HG02798 (cell line): ENCODE measurements around the gene ATRIP.

Experiments
- ATAC-seq: cut with Tn5 transposase; IDR thresholded peaks from one replicate; pipeline ENCODE4 v1.9.1; 2021; ENCODE audit warnings: mild to moderate bottlenecking; ENCODE audit not compliant: unreplicated experiment, poor library complexity

Gene ATRIP

DNA sequence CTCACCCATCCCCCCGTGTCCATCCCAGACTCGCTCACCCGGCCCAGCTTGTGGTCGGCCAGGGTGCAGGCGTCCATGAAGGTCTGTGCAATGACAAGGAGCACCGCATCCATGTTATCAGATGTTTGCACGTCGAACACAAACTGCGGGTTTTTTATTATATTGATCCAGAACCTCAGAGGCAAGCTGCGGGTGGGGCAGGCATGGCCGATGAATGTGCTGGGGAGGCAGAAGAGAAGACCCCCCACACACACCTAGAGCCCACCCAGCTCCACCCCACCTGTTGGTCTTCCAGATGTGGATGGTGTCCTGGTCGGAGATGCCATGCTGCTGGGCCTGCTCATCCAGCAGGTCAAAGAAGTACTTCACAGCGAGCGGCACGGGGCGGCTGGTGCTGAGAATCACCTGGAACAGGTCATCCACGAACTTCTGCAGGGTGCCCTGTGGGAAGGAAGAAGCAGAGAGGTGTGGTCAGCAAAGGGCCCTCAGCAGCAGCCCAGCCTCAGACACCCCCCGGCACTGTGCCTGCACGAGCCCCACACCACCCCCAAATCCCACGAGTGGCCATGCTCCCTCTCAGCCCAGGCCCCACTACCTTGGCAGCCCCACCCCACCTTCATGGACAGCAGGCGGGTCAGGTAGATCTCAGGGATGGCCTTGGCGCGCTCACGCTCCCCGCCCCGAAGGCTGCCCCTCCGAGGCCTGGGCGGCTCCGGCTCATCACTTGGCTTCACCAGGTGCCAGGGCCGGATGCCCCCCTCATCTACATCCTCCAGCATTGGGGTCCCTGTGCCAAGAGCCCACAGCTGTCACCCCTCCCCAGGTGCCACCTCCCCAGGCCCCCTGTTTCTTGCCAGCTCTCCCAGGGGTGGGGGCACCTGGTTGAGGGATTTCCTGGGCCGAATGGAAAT is 37.0 kb upstream of the ATRIP start:
- no peak for ATAC-seq

DNA sequence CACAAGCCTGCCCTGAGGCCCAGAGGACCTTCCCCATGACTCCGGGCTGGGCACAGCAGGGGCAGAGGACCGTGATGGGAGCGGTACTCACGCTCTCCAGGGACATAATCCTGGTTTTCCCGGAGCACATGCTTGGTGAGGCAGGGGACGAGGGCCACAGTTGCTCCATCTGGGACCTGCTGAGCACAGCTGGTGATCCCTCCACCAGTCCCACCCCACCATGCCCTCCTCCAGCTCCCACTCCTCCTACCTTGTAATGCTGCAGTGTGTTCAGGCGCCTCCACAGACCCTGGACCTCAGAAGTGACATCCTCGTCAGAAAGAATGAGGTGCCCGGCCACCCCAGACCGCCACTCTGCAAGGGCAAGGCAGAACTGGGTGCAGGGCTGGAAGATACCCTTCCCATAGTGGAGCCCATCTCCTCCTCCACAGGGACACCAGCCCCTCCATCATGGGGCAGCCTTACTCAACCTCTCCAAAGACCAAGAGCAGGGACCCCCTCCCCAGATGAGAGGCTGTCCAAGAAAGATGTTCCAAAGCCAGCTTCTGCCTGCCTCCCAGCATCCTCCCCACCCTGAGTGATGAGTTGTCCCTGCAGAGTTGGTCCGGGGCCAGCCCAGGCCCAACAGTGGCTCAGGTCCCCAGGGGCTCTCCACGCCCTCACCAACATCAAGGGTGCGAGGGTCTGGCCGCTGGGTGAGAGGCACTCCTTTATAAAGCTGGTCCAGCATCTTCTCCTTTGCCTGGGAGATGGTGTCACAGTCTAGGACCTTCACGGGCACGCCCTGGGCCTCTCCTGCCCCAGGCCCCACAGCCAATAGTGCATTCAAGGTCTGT is 36.1 kb upstream of the ATRIP start:
- ATAC-seq = no peak

DNA sequence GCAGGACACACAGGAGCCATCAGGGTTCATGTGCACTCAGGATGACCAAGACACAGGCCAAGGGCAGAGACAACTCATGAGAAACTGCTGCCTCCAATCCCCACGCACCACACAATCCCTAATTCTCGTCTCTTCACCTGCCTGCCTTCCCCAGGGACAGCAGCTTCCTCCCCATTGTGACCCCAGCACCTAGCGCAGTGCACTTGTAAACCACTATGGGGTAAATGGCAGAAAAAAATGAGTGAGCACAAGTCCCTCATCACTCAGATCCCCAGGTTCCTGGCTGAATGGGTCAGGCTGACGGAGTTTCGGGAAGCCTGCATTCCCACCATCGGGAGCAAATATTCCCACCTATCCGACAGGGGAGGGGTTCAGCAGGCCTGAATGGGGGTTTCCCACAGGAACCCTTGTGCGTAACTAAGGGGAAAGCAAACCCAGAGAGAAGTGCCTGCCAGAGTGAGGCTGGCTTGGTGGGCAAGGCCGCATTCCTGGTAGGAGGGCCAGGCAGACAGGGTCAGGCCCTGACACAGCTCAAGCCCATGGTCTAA is 35.4 kb upstream of the ATRIP start:
- no peak for ATAC-seq

DNA sequence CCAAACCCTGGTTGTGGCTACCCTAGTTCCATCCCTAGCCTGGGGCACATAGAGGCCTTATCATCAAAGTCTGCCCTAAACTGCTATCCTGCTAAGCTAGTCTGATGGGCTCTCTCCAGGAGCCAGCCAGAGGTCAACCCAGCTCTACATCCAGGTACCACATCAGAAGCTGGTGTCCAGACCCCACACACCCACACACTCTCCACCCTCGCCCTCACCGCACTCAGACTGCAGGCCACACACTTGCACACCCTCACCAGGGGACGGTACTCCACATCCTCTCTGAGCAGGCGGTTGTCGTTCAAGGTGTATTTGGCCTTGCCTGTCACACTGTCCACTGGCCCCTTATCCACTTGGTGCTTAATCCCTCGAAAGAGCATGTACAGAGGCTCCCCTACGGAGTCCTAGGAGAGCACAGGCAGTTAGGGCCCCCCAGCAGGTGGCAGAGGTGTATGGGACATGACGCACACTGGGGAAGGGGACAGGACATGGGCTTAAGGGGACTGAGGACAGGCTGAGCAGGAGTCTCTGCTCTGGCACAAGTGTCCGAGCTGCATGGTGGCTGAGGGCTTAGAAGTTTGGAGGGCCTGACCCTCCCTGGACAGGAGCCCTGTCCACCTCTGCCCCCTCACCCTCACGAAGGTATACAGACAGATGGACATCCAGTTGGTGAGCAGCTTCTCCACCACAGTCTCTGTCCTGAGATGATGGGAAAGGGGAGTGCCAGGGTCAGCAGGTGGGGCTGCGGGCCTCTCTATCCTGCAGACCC is 34.7 kb upstream of the ATRIP start:
- ATAC-seq = no peak

DNA sequence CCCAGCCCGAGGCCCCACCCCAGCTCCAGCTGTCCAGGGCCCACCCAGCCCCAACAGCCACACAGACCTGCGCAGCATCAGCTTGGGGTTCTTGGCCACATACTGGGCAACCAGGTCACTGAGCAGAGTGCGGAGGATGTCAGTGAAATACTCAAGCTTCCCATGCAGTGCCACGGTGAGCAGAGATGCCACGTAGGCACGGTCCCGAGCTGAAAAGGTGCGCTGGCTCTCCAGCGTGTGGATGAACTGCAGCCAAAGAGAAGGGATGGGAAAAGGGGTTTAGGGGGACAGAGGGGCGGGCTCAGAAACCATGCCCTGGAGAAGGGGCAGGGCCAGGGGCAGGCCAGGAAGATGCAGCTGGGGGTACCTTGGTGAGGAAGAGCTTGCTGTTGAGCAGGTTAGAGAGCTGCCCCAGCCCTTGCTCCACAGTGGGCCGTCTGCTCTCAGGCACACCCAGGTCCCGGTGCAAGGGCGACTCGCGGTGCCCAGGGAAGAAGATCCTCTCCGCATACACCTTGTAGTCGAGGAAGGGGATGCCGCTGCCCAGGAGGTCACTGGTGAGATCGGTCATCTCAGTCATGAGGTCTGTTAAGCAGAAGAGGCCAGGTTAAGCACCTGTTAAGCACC is 34.0 kb upstream of the ATRIP start:
- no peak for ATAC-seq

DNA sequence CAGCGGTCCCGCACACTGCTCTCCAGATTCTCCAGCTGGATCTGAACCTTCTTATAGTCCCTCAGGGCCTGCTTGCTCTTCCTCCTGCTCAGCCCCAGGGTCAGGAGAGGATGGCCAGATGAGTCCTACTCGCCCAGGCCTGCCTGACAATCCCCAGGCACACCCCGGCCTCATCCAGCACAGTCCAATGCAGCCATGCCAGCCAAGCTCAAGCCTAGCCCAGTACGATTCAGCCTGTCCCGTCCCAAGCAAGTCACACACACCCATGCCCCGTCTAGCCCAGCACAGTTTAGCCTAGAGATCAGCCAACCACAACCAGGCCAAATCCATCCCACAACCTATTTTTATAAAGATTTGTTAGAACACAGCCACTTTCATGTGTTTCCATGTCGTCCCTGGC is 33.5 kb upstream of the ATRIP start:
- ATAC-seq = no peak

DNA sequence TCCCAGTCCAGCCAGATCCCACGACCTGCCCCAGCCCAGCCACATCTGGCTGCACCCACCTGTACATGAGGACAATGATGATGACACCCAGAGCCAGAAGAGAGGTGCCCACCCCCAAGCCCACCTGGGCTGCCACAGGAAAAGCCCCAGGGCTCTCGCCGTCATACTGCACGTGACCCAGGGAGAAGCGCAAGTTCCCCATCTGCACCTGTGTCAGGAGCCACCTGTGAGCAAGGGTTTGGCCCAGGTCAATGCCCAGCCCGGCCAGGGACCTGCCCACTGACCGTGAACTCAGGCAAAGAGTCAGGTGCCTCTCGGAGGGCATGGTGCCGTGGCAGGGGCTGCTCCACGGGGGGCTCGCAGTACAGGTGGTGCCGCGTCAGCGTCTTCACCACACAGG is 32.9 kb upstream of the ATRIP start:
- ATAC-seq = no peak

DNA sequence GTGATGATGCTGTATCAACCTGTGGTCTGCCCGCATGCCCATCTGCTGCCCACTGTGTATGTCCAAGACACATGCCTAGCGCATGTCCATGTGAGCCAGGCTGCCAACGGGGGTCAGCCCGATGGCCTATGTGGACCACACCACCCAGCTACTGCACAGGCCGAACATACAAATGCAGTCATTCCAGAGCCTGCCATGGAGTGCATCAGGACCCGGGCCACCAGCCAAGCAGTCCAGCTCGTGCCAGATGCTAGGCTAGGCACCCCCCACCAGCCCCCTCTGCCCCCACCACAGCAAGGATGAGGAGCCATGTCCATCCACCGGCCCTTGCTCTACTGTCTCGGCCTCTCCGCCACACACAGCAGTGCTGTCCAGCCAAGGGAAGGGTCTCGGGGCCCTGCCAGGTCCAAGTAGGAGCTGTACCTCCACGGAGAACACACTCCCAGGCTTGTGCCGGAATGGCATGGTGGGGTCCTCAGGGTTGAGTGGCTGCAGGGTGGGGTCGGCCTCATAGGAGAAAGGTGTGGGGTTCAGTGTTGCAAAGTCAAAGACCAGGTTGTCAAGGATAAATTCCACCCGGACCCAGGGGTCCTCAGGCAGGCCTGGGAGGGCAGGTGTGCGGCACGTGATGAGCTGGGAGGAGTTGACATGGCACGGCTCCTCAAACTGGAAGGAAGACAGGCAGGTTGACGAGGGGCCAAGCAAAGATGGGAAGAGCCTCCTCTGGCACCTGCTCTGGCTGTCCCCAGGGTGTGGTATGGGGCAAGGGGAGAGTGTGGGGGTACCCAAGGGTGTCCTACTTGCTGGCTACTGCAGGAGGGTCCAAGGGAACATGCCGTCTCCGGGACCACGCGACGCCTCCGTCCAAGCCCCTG is 31.9 kb upstream of the ATRIP start:
- no peak for ATAC-seq

DNA sequence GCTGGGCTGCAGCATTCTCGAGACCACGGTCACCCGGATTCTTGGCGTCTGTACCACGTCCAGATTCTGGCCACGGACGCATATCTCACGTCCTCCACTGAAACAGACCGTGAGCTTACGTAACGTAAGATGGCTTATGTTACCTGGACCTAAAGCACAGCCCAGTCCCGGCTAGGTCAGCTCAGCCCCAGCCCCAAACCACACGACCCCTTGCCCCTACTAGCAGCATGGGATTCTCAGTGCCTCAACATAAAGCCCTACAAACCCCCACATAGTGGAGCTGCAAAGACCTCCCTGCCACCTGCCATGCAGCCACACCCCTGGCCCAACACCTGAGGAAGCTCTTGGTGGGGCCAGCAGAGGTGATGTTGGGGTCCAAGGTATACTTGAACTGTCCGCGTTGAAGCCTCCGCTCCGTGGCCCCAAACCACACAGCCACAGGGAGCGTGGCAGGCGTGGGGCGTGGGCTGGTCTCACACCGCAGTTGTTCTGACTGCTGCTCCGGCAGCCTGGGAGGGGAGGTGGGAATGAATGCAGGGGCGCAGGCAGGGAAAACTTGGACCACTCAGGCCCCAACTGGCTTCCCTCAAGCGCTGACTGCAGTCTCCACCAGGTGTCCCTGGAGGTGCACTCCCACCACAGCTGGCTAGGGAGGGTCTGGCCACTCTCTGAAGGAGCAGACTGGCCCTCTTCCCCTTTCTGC is 31.1 kb upstream of the ATRIP start:
- ATAC-seq = no peak

DNA sequence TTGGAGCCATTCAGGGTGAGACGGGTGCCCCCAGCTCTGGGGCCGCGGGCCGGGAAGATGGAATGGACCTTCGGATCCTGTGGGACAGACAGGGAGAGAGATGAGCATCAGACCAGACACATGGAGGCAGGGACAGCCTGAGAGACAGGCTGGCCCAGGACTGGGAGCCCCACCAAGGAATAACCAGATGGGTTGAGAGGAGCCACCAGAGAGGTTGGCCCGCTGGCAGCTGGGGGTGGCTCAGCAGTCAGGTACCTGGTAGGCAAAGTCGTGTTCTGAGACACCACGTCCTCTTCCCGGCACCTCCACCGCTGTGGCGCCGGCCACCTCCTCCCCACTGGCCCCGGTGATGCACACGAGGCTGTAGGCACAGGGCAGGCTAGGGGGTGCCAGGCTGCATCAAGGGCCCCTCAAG is 30.4 kb upstream of the ATRIP start:
- ATAC-seq = no peak

DNA sequence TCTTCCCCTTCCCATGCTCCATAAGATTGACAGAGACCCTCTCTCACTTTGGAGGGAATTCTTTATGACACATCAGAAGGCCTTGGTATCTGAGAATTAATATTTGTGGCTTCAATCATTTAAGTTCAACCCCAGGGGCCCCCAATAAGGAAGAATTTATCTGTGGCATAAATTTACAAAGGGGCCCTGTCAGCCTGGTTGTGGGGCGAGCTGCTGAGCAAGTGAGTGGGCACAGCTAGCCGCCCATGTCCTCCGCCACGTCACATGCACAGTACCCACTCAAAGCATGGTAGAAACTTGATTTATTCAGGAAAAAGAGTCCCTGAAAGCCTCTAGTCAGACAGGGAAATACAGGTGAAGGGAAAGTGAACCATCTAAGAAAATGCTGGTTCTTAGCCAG is 30.0 kb upstream of the ATRIP start:
- ATAC-seq = no peak

DNA sequence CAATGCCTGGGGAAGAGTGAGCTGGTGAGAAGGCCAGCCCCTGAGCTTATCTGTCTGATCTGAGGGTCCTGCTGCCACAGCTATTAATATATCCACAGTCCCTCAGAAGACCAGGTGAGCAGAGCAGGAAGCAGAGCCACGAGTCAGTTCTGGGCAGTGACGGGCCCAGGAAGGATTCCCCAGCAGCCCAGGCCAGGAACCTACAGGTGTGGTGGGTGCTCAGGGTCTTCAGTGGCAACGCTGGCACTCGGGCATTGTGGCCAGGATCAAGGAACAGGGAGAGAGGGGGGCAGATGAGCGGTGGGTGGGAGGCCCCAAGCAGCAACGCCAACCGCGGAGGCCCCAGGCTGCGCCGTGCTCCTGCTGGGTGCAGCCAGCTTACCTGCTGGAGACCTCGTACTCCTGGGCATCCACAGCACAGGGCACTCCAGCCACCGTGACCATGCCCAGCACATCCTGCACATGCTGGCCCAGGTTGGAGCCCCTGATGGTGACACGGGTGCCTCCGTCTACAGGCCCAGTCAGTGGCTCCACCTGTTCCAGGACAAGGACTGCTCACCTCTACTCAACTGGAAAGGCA is 28.9 kb upstream of the ATRIP start:
- ATAC-seq = no peak

DNA sequence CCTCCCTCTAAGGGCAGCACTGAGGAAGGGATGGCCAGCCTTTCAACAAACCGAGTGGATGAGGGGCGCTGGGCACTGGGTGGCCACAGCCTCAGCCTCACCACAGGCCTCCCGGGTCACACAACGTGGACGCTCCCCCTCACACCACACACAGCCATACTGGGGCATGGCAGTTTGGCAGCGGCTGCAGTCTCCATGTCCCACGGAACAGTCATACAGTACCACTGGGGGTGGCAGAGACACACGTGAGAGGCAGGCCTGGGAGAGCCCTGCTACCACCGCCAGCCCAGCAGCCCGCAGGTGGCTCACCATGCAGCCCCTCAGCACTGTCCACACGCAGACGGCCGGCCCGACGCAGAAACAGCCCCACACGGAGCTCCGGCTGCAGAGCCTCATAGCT is 28.4 kb upstream of the ATRIP start:
- ATAC-seq = no peak

DNA sequence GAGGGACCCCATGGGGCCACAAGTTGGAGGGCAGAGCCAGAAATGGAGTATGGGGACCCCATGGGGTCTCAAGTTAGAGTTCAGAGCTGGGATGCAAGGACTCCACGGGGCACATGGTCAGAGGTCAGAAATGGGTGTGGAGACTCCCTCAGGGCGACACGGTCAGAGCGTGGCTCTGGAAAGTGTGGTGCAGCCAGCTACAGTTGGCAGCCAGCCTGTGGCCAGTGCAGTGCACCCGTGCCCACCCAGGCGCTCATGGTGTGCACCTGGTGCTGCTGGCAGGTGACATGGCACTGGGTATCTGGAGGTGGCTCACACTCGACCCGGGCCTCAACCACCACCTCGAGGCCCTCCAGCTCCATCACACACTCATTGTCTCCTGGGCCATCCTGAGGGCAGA is 27.9 kb upstream of the ATRIP start:
- ATAC-seq = no peak

DNA sequence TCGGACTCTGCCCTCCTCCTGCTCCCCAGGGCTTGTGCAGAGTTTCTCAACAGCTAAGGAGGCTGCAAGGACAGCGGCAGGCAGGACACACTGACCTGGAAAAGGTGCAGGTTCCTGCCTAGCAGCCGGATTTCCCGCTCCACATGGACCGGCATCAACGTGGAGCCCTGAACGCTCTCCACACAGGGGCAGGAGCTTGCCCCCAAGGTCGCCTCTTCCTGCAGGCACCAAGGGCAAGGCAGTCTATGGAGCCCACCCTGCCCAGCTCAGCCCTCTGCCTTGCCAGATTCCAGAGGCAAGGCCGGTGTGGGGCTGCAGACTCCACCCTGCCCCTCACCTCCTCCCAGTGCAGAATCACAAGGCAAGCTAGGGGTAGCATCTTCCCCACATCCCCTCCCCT is 27.4 kb upstream of the ATRIP start:
- no peak for ATAC-seq

DNA sequence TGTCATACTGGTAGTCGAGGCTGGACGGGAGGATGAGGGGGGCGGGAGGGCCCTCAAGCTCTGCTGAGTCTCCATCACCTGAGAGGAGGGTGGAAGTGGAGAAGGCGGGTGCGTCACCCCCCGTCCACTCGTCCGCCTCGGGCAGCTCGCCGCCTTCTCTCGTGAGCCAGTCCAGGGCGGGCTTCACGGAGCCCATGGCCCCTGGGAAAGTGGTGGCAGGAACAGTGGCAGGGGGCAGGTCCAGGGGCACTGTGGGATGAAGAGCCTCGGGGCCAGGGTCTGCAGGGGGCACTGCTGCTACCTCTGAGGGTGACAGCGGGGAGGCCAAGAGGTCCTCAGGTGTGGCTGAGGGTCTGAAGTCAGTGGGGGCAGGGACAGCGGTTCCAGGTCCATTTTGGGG is 26.9 kb upstream of the ATRIP start:
- no peak for ATAC-seq

DNA sequence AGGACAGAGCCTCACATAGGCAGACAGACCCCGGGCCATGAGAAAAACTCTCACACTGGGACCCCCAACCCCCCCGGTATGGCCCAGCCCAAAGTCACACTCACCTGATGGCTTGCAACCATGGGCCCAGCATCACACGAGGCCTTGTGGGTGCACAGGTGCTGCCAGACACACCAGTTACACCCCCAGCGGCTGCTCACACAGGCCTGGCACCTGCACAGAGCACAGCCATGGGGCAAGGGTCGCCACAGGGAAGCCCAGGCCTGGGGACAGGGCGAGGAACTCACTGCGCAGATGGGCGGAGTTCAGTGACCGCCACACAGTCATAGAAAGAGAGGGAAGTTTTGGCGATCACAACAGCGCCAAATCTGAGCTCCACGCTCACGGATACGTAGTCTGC is 26.0 kb upstream of the ATRIP start:
- ATAC-seq = no peak

DNA sequence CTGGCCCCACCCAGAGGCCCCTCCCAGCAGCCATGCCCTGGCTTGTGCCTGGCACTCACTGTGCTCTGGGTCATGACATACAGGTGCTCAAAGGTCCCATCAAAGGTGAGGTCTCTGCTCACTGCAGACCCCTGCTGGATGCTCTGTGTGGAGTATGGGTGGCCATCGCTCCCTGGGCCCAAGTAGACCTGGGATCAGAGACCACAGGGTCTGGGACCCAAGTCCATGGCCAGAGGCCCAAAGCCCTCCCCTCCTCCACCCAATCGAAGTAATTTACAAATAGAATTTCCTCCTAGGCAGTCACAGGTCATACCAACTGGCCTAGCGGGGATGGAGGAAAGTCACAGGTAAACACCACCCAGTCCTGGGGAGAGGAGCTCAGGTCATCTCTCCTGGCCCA is 24.3 kb upstream of the ATRIP start:
- ATAC-seq = no peak
